Breast epithelium (tissue), 3 donors: ENCODE results near the gene GSTA4.

Source experiments
- CTCF ChIP-seq, 3 donors: fragments of 450-650 bp; IDR thresholded peaks; one replicate each; pipeline ENCODE4 v1.5.1; 2016 to 2017; ENCODE audit warnings: antibody characterized with exemption in 3 of 3, mild to moderate bottlenecking in 3 of 3, moderate library complexity in 3 of 3
- POLR2A ChIP-seq: fragments of 450-650 bp; IDR thresholded peaks from one replicate; pipeline ENCODE4 v1.6.1; 2016; ENCODE audit warnings: antibody characterized with exemption, mild to moderate bottlenecking, moderate library complexity
- POLR2AphosphoS5 ChIP-seq, 3 donors: sonication (generic); formaldehyde crosslinking; IDR thresholded peaks; one replicate each; pipeline ENCODE4 v1.6.1; 2017; ENCODE audit warnings: antibody characterized with exemption in 3 of 3

DNA sequence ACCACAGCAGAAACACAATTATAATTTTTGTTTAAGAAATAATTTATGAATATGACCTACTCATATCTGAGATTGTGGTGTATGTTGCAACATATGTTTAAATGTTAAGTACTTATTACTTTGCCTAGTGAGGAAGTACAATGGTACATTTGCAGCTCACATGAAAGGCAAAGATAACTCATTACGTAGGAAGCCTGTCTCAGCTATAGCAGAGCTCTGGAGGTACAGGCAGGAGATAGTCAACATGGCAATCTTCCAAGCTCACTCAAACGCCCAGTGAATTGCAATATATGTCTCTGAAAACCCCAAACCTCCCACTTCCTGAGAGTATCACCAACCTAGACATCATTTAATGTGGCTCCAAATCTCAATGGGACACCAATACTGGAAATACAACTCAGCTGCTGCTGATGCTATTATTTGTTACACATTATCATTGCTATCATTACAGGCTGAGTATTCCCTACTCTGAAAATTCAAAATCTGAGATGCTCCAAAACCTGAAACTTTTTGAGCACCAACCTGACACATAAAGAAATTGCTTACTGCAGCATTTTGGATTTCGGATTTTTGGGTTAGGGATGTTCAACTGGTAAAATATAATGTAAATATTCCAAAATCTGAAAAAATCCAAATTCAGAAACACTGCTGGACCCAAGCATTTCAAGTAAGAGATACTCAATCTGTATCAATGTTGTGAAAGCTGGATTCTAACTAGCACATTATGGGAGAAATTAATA is 25.1 kb upstream of the GSTA4 start:
- no peak for TF ChIP-seq POLR2A
- TF ChIP-seq CTCF (IDR thresholded peaks at IDR 0.05), result no peak
- no peak for TF ChIP-seq POLR2AphosphoS5 (IDR thresholded peaks at IDR 0.05)
